MM.1S (cell line): ENCODE measurements around the gene NCR3LG1.

ENCODE experiments used
- DNase-seq: peaks from one replicate; pipeline ENCODE4 v3.0.0-alpha.2; 2015
- H2AFZ ChIP-seq: fragments of 300-600 bp; sonication (generic); 2 replicates; pipeline ENCODE4 v1.6.0; 2016; ENCODE audit warnings: antibody characterized with exemption, low read length
- H3F3A ChIP-seq: fragments of 300-600 bp; sonication (generic); 2 replicates; pipeline ENCODE4 v1.6.1; 2016; ENCODE audit warnings: mild to moderate bottlenecking, antibody characterized with exemption, low read length, moderate library complexity, mixed read lengths; ENCODE audit not compliant: insufficient read depth
- H3K27ac ChIP-seq: fragments of 300-600 bp; sonication (generic); 2 replicates; pipeline ENCODE4 v1.5.1; 2016; ENCODE audit warnings: mild to moderate bottlenecking, low read length
- H3K27me3 ChIP-seq: fragments of 300-600 bp; sonication (generic); replicated peaks from 2 replicates; pipeline ENCODE4 v1.6.0; 2016; ENCODE audit warnings: low read length; ENCODE audit not compliant: insufficient read depth
- H3K36me3 ChIP-seq: fragments of 300-600 bp; sonication (generic); replicated peaks from 2 replicates; pipeline ENCODE4 v1.6.1; 2016; ENCODE audit warnings: mild to moderate bottlenecking, low read length, mixed read lengths; ENCODE audit not compliant: insufficient read depth
- H3K4me1 ChIP-seq: fragments of 300-600 bp; sonication (generic); 2 replicates; pipeline ENCODE4 v1.6.1; 2016; ENCODE audit warnings: low read length, mixed read lengths
- H3K4me2 ChIP-seq: fragments of 300-600 bp; sonication (generic); 2 replicates; pipeline ENCODE4 v1.6.0; 2016; ENCODE audit warnings: low read depth, low read length
- H3K4me3 ChIP-seq: fragments of 300-600 bp; sonication (generic); 2 replicates; pipeline ENCODE4 v1.5.1; 2016; ENCODE audit warnings: low read length, mixed read lengths
- H3K79me2 ChIP-seq: fragments of 300-600 bp; sonication (generic); 2 replicates; pipeline ENCODE4 v1.6.1; 2016; ENCODE audit warnings: mixed run types, low read length, mixed read lengths
- H3K9ac ChIP-seq: fragments of 300-600 bp; sonication (generic); 2 replicates; pipeline ENCODE4 v1.6.1; 2016; ENCODE audit warnings: low read length, mixed read lengths
- H3K9me2 ChIP-seq: fragments of 300-600 bp; sonication (generic); replicated peaks from 2 replicates; pipeline ENCODE4 v1.6.1; 2016; ENCODE audit warnings: mild to moderate bottlenecking, low read length, mixed read lengths; ENCODE audit not compliant: insufficient read depth
- H3K9me3 ChIP-seq: fragments of 300-600 bp; sonication (generic); replicated peaks from 2 replicates; pipeline ENCODE4 v1.6.1; 2016; ENCODE audit warnings: mild to moderate bottlenecking, low read length, mixed read lengths; ENCODE audit not compliant: insufficient read depth
- H4K20me1 ChIP-seq: fragments of 300-600 bp; sonication (generic); 2 replicates; pipeline ENCODE4 v1.6.1; 2016; ENCODE audit warnings: mild to moderate bottlenecking, low read length, moderate library complexity, mixed read lengths; ENCODE audit not compliant: insufficient read depth
- EZH2 ChIP-seq: fragments of 300-600 bp; sonication (generic); optimal IDR thresholded peaks from 2 replicates; pipeline ENCODE3; 2017; ENCODE audit warnings: low read depth, mild to moderate bottlenecking, antibody characterized with exemption, low read length, mixed read lengths
- EZH2phosphoT487 ChIP-seq: fragments of 300-600 bp; sonication (generic); IDR thresholded peaks from 2 replicates; pipeline ENCODE4 v1.6.1; 2018; ENCODE audit warnings: antibody characterized with exemption, low read length
- TF ChIP-seq, protein P1 (sequence below): fragments of 300-600 bp; sonication (generic); IDR thresholded peaks from 2 replicates; pipeline ENCODE4 v1.5.1; 2016; ENCODE audit warnings: antibody characterized with exemption, low read length, mixed read lengths

NCR3LG1 gene

GRCh38 chr11:17393472-17393871 is 41.9 kb downstream of the NCR3LG1 start:
- Histone ChIP-seq H3K9ac (no peak overlapping the region), H3K4me1 (peaks cover 31% of the 10 kb centered on the region), H3K79me2 (no peaks in the 10 kb centered on the region), H3K27ac (no peak overlapping the region), H3F3A (peaks cover 15% of the 10 kb centered on the region), H3K36me3 (no peaks in the 10 kb centered on the region), H3K4me3 (no peak overlapping the region), H4K20me1 (no peaks in the 10 kb centered on the region), H3K4me2 (no peak overlapping the region), H2AFZ (no peak overlapping the region), H3K9me3 (no peaks in the 10 kb centered on the region), H3K9me2 (no peaks in the 10 kb centered on the region), H3K27me3 (no peaks in the 10 kb centered on the region)
- TF ChIP-seq EZH2phosphoT487 = no peak
- TF ChIP-seq EZH2 = no peak
- TF ChIP-seq, protein P1, sequence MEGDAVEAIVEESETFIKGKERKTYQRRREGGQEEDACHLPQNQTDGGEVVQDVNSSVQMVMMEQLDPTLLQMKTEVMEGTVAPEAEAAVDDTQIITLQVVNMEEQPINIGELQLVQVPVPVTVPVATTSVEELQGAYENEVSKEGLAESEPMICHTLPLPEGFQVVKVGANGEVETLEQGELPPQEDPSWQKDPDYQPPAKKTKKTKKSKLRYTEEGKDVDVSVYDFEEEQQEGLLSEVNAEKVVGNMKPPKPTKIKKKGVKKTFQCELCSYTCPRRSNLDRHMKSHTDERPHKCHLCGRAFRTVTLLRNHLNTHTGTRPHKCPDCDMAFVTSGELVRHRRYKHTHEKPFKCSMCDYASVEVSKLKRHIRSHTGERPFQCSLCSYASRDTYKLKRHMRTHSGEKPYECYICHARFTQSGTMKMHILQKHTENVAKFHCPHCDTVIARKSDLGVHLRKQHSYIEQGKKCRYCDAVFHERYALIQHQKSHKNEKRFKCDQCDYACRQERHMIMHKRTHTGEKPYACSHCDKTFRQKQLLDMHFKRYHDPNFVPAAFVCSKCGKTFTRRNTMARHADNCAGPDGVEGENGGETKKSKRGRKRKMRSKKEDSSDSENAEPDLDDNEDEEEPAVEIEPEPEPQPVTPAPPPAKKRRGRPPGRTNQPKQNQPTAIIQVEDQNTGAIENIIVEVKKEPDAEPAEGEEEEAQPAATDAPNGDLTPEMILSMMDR = no peak
- DNase-seq = no peak

GRCh38 chr11:17394743-17395390 is 43.3 kb downstream of the NCR3LG1 start:
- no peaks in the 10 kb centered on the region for H3K27me3 ChIP-seq
- H2AFZ ChIP-seq = no peak overlapping the region
- H4K20me1 ChIP-seq = no peaks in the 10 kb centered on the region
- no peak overlapping the region for H3K9ac ChIP-seq
- no peak overlapping the region for H3K4me3 ChIP-seq
- TF ChIP-seq EZH2phosphoT487 (no peak), EZH2 (no peak)
- TF ChIP-seq, protein P1 = no peak
- no peak for DNase-seq
- no peaks in the 10 kb centered on the region for H3K36me3 ChIP-seq
- H3K9me3 ChIP-seq = no peaks in the 10 kb centered on the region
- H3F3A ChIP-seq = peaks cover 12% of the 10 kb centered on the region
- no peak overlapping the region for H3K27ac ChIP-seq
- no peak overlapping the region for H3K4me2 ChIP-seq
- H3K9me2 ChIP-seq = no peaks in the 10 kb centered on the region
- peaks cover 30% of the 10 kb centered on the region for H3K4me1 ChIP-seq
- H3K79me2 ChIP-seq = no peaks in the 10 kb centered on the region

DNA sequence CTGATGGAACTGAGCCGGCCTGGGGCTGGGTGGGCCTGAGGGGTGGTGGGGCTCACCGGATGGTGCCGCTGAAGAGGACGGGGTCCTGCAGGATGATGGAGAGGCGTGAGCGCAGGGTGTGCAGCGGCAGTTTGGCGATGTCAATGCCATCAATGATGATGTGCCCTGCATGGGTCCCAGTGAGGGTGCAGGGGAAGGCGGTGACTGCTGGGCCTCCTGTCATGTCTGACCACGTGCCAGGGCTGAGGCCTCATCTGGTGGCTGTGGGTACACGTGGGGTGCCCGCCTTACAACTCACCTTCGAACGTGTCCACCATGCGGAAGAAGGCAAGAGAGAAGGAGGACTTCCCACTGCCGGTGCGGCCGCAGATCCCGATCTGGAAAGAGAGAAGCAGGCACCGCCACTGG is 44.0 kb downstream of the NCR3LG1 start:
- Histone ChIP-seq H3K79me2 (no peaks in the 10 kb centered on the region), H3K27ac (no peak overlapping the region), H3K4me2 (no peak overlapping the region), H3K9ac (no peak overlapping the region), H2AFZ (no peak overlapping the region), H3K9me3 (no peaks in the 10 kb centered on the region), H3F3A (peaks cover 8% of the 10 kb centered on the region), H3K36me3 (no peaks in the 10 kb centered on the region), H3K9me2 (no peaks in the 10 kb centered on the region), H3K4me3 (no peak overlapping the region), H4K20me1 (no peaks in the 10 kb centered on the region), H3K4me1 (peaks cover 23% of the 10 kb centered on the region), H3K27me3 (no peaks in the 10 kb centered on the region)
- no peak for DNase-seq
- no peak for TF ChIP-seq EZH2phosphoT487
- TF ChIP-seq, protein P1 = no peak
- no peak for TF ChIP-seq EZH2
